GM23338 (cell line): ENCODE results near the gene ARL4A. TPM values are rescaled to one million over a fixed set of nuclear protein-coding genes. Genes with fewer than 3 reads are reported as not detected.

Experiments used
- ATAC-seq: fragments of 200-7000 bp; cut with Tn5 transposase; 3 replicates; pipeline ENCODE4 v1.9.1; 2020
- DNase-seq: peaks from one replicate; pipeline ENCODE4 v3.0.0-alpha.2; 2015; ENCODE audit warnings: low spot score
- H2AFZ ChIP-seq: fragments of 200-600 bp; sonication (generic); 2 replicates; pipeline ENCODE4 v1.8.0; 2016; ENCODE audit warnings: antibody characterized with exemption, mild to moderate bottlenecking, moderate library complexity
- H3F3A ChIP-seq: fragments of 200-600 bp; sonication (generic); replicated peaks from 2 replicates; pipeline ENCODE4 v1.8.0; 2017; ENCODE audit warnings: antibody characterized with exemption, mixed run types, low read depth
- H3K27ac ChIP-seq: fragments of 200-600 bp; sonication (generic); 2 replicates; pipeline ENCODE4 v1.6.1; 2016; ENCODE audit warnings: low read depth
- H3K27me3 ChIP-seq: fragments of 200-600 bp; sonication (generic); 2 replicates; pipeline ENCODE4 v1.8.0; 2016; ENCODE audit warnings: mild to moderate bottlenecking, mixed run types, moderate library complexity; ENCODE audit not compliant: insufficient read depth
- H3K36me3 ChIP-seq: fragments of 200-600 bp; sonication (generic); 2 replicates; pipeline ENCODE4 v1.8.0; 2016; ENCODE audit warnings: mild to moderate bottlenecking; ENCODE audit not compliant: insufficient read depth
- H3K4me1 ChIP-seq: fragments of 200-600 bp; sonication (generic); 2 replicates; pipeline ENCODE4 v1.8.0; 2016; ENCODE audit warnings: mild to moderate bottlenecking, moderate library complexity; ENCODE audit not compliant: insufficient read depth
- H3K4me2 ChIP-seq: fragments of 200-600 bp; sonication (generic); 2 replicates; pipeline ENCODE4 v1.7.1; 2017; ENCODE audit warnings: mixed run types
- H3K4me3 ChIP-seq: fragments of 200-600 bp; sonication (generic); 2 replicates; pipeline ENCODE4 v1.6.1; 2016; ENCODE audit warnings: mixed run types
- H3K79me2 ChIP-seq: fragments of 200-600 bp; sonication (generic); replicated peaks from 2 replicates; pipeline ENCODE4 v1.8.0; 2017; ENCODE audit warnings: mild to moderate bottlenecking; ENCODE audit not compliant: insufficient read depth
- H3K9me2 ChIP-seq: fragments of 200-600 bp; sonication (generic); 2 replicates; pipeline ENCODE4 v1.8.0; 2017; ENCODE audit not compliant: insufficient read depth
- H4K20me1 ChIP-seq: fragments of 200-600 bp; sonication (generic); replicated peaks from 2 replicates; pipeline ENCODE4 v1.8.0; 2017; ENCODE audit warnings: mild to moderate bottlenecking; ENCODE audit not compliant: insufficient read depth
- H3K27ac Mint-ChIP-seq: 2 replicates; pipeline ENCODE4 v1.8.0; 2020; ENCODE audit warnings: inconsistent platforms, mild to moderate bottlenecking, moderate library complexity, mixed read lengths
- H3K27me3 Mint-ChIP-seq: 3 replicates; pipeline ENCODE4 v1.8.0; 2022; ENCODE audit warnings: low read depth, mild to moderate bottlenecking, moderate library complexity, mixed read lengths, inconsistent platforms; ENCODE audit not compliant: insufficient read depth, poor library complexity
- H3K36me3 Mint-ChIP-seq: 3 replicates; pipeline ENCODE4 v1.8.0; 2021; ENCODE audit warnings: low read depth, mild to moderate bottlenecking, inconsistent platforms, moderate library complexity, mixed read lengths
- H3K4me1 Mint-ChIP-seq: 3 replicates; pipeline ENCODE4 v1.8.0; 2020; ENCODE audit warnings: mild to moderate bottlenecking, inconsistent platforms, mixed read lengths
- H3K4me3 Mint-ChIP-seq: 3 replicates; pipeline ENCODE4 v1.8.0; 2021; ENCODE audit warnings: moderate library complexity, mild to moderate bottlenecking, inconsistent platforms, mixed read lengths
- H3K9me3 Mint-ChIP-seq: 3 replicates; pipeline ENCODE4 v1.8.0; 2020; ENCODE audit warnings: moderate library complexity, mild to moderate bottlenecking, inconsistent platforms, mixed read lengths
- CREB1 ChIP-seq: fragments of 250-450 bp; sonication (Bioruptor Pico); IDR thresholded peaks from 2 replicates; pipeline ENCODE4 v1.5.0; 2020; ENCODE audit warnings: low read depth, mild to moderate bottlenecking, moderate library complexity
- NANOG ChIP-seq: IDR thresholded peaks from 2 replicates; pipeline ENCODE4 v1.6.1; 2016; ENCODE audit warnings: antibody characterized with exemption, borderline replicate concordance
- STAT1 ChIP-seq: IDR thresholded peaks from one replicate; pipeline ENCODE4 v1.6.1; 2016; ENCODE audit warnings: antibody characterized with exemption; ENCODE audit not compliant: unreplicated experiment
- polyA plus RNA-seq: library from polyadenylated mRNA; unstranded; fragments of >200 nt; fragmentation: Nextera tagmentation; extraction: Ambion mirVana; gene quantifications from 2 replicates; pipeline ENCODE4 v1.2.1, GENCODE V29; 2016
- total RNA-seq: library from RNA; depleted of rRNA; stranded (reverse); fragments of >200 nt; shearing (Covaris generic); gene quantifications from 2 replicates; pipeline ENCODE4 v1.2.3, GENCODE V29; 2014
- TF ChIP-seq, protein P1 (sequence below), 2 experiments: fragments of 200-600 bp in 1 of 2; sonication (generic) in 1 of 2; conservative IDR thresholded peaks; 2 replicates each; pipeline versions ENCODE4 v1.5.1 to v1.6.1; 2016 to 2017; ENCODE audit warnings: antibody characterized with exemption in 2 of 2, low read depth in 2 of 2, mild to moderate bottlenecking in 2 of 2, moderate library complexity in 1 of 2
- TF ChIP-seq, protein P2 (sequence below): IDR thresholded peaks from 2 replicates; pipeline ENCODE4 v1.6.1; 2016; ENCODE audit warnings: antibody characterized with exemption

ARL4A gene
- total and polyA plus RNA-seq, 2 experiments from 2014 or later = 48.9 to 82.5 TPM

DNA sequence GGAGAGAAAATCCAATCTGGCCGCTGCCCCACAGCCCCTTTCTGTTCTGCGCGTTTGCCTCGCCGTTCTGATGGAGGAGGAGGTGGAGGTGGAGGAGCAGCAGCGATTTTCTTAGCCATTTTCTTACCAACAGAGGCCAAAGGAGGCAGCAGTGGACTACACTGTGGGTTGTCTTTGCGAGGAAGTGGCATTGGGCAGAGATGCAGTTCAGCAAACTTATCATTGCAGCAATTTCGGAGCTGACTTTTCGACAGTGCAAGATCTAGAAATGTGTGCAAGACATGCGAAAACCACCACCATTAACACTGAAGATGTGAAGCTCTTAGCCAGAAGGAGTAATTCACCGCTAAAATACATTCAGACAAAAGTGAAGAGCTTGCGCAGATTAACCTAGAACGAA is 1.9 kb upstream of the ARL4A start:
- ATAC-seq = peak; percentile 27
- Histone ChIP-seq H3K4me3 (peak overlapping the region; percentile 69; the same call in 1 of the 2 replicates), H3K36me3 (no peaks in the 10 kb centered on the region), H3K4me2 (peak overlapping the region; percentile 66), H4K20me1 (peaks cover 4% of the 10 kb centered on the region), H3K27ac (0 out of 2 replicates have a peak overlapping the region, but pooled peaks have one; percentile 21), H3K4me1 (peaks cover 24% of the 10 kb centered on the region), H2AFZ (peak overlapping the region; percentile 72; the same call in 1 of the 2 replicates), H3K79me2 (peaks cover 30% of the 10 kb centered on the region), H3F3A (no peaks in the 10 kb centered on the region), H3K9me2 (no peaks in the 10 kb centered on the region), H3K27me3 (no peaks in the 10 kb centered on the region)
- peak; percentile 88 for DNase-seq
- Mint-ChIP-seq H3K27me3 (no peaks in the 10 kb centered on the region), H3K4me1 (peaks cover 23% of the 10 kb centered on the region), H3K27ac (no peak overlapping the region; the same call in 1 of the 2 replicates), H3K36me3 (peaks cover 10% of the 10 kb centered on the region; the same call in 2 of the 3 replicates), H3K9me3 (no peaks in the 10 kb centered on the region; the same call in 2 of the 3 replicates), H3K4me3 (peak overlapping the region; percentile 28)
- TF ChIP-seq, protein P1, sequence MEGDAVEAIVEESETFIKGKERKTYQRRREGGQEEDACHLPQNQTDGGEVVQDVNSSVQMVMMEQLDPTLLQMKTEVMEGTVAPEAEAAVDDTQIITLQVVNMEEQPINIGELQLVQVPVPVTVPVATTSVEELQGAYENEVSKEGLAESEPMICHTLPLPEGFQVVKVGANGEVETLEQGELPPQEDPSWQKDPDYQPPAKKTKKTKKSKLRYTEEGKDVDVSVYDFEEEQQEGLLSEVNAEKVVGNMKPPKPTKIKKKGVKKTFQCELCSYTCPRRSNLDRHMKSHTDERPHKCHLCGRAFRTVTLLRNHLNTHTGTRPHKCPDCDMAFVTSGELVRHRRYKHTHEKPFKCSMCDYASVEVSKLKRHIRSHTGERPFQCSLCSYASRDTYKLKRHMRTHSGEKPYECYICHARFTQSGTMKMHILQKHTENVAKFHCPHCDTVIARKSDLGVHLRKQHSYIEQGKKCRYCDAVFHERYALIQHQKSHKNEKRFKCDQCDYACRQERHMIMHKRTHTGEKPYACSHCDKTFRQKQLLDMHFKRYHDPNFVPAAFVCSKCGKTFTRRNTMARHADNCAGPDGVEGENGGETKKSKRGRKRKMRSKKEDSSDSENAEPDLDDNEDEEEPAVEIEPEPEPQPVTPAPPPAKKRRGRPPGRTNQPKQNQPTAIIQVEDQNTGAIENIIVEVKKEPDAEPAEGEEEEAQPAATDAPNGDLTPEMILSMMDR (conservative IDR thresholded peaks at IDR 0.05; ENCODE audit: low read depth in 2 of 2) = peak; percentile 73 to 82
- no peak for TF ChIP-seq NANOG

DNA sequence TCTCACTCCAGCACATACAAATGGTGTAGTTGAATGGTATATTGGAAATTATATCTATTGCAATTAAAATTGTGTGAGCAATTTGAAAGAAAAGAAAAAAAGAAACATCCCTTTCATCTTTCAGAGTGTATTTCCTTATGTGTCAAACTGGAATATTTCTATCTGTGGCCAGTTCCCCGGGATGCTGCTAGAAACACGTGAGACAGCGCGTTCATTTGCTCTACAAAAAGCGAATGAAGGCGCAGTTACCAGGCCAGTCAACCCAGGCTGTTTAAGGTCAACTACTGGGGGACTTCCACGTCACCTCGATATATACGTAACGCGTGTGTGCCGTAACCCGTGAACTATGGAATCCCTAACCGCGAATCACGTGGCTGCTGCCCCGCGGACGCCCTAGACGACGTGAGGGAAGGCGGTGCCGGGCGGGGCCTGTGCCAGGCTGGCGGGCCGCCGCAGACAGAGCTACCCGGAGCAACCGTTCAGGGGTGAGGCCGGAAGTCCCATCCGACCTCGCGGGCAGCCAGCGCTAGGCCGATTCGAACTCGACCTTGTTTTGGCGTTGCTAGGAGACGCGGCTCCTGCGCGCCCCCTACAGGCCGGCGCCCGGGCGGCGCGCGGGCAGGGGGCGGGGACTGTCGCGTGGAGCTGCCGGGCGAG is 1.1 kb upstream of the ARL4A start:
- H2AFZ ChIP-seq = peak overlapping the region; percentile 84; the same call in 1 of the 2 replicates
- ATAC-seq = peak; percentile 83

More for the DNA sequence above, 1.1 kb upstream of the ARL4A start:
- H3K4me2 ChIP-seq = peak overlapping the region; percentile 84
- DNase-seq = peak; percentile 95
- Mint-ChIP-seq H3K4me3 (peak overlapping the region; percentile 86), H3K9me3 (no peaks in the 10 kb centered on the region; the same call in 2 of the 3 replicates), H3K4me1 (peaks cover 23% of the 10 kb centered on the region), H3K27me3 (no peaks in the 10 kb centered on the region), H3K36me3 (peaks cover 11% of the 10 kb centered on the region; the same call in 2 of the 3 replicates), H3K27ac (peak overlapping the region; percentile 87)
- 0 out of 2 replicates have a peak overlapping the region, but pooled peaks have one; percentile 21 for H3K27ac ChIP-seq
- peaks cover 4% of the 10 kb centered on the region for H4K20me1 ChIP-seq
- H3K4me3 ChIP-seq = peak overlapping the region; percentile 69
- no peaks in the 10 kb centered on the region for H3K9me2 ChIP-seq
- TF ChIP-seq STAT1 (no peak), CREB1 (CRISPR knock-in tag) (peak; percentile 58)
- TF ChIP-seq, protein P2, sequence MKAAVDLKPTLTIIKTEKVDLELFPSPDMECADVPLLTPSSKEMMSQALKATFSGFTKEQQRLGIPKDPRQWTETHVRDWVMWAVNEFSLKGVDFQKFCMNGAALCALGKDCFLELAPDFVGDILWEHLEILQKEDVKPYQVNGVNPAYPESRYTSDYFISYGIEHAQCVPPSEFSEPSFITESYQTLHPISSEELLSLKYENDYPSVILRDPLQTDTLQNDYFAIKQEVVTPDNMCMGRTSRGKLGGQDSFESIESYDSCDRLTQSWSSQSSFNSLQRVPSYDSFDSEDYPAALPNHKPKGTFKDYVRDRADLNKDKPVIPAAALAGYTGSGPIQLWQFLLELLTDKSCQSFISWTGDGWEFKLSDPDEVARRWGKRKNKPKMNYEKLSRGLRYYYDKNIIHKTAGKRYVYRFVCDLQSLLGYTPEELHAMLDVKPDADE = no peak
- TF ChIP-seq, protein P1 (conservative IDR thresholded peaks at IDR 0.05; ENCODE audit: low read depth in 2 of 2) = peak; percentile 60 to 86
- H3K27me3 ChIP-seq = no peaks in the 10 kb centered on the region
- peaks cover 38% of the 10 kb centered on the region for H3K79me2 ChIP-seq
- peaks cover 29% of the 10 kb centered on the region for H3K4me1 ChIP-seq
- no peaks in the 10 kb centered on the region for H3K36me3 ChIP-seq
- no peaks in the 10 kb centered on the region for H3F3A ChIP-seq
